ENCODE measurements around the gene OR2A25. TPM values are rescaled to one million over a fixed set of nuclear protein-coding genes. Genes with fewer than 3 reads are reported as not detected.
"Not testable (repeated sequence)": the region's sequence is repeated elsewhere in the genome, so short reads cannot be mapped to it uniquely, and the experiment has no call there.

The OR2A25 gene
- polyA plus RNA-seq, 1 experiment = not detected

- H3K27ac ChIP-seq (ENCODE audit: low read depth, low read length) = no peak within 1 kb of the TSS
- no peak within 1 kb of the TSS for H3K4me3 ChIP-seq (ENCODE audit: low read depth, low read length)
- no peak for DNase-seq (ENCODE audit: low read depth, low spot score)
- CTCF ChIA-PET = no interaction called here
- POLR2A ChIA-PET = no interaction called here
- no peaks in the 10 kb centered on the region for H3K9me3 ChIP-seq (ENCODE audit: control insufficient read depth, insufficient read depth, low read length)
- TF ChIP-seq CTCF (IDR thresholded peaks at IDR 0.05; ENCODE audit: low read depth, low read length) = no peak
- no peaks in the 10 kb centered on the region for H3K27me3 ChIP-seq (ENCODE audit: control insufficient read depth, insufficient read depth, low read length)
These were observed 21.0 kb upstream of the OR2A25 start, which contains the start of gene OR2A5 for GRCh38 chr7:144048648-144049047. Gene OR2A5, plus strand, starts transcription at chr7:144048948. Its CDS starts 1,454 bp downstream, at chr7:144050402.

GRCh38 chr7:144049491-144049890 is 20.1 kb upstream of the OR2A25 start:
- no peak for TF ChIP-seq CTCF (IDR thresholded peaks at IDR 0.05; ENCODE audit: low read depth, low read length)
- H3K4me3 ChIP-seq (ENCODE audit: low read depth, low read length) = no peak overlapping the region
- ChIA-PET POLR2A (no interaction called here), CTCF (no interaction called here)
- DNase-seq (ENCODE audit: low read depth, low spot score) = no peak
- no peaks in the 10 kb centered on the region for H3K9me3 ChIP-seq (ENCODE audit: control insufficient read depth, insufficient read depth, low read length)
- no peaks in the 10 kb centered on the region for H3K27me3 ChIP-seq (ENCODE audit: control insufficient read depth, insufficient read depth, low read length)
- H3K27ac ChIP-seq (ENCODE audit: low read depth, low read length) = no peak overlapping the region

- no peak for TF ChIP-seq CTCF (IDR thresholded peaks at IDR 0.05; ENCODE audit: low read depth, low read length)
- Histone ChIP-seq H3K9me3 (ENCODE audit: control insufficient read depth, insufficient read depth, low read length) (no peaks in the 10 kb centered on the region), H3K4me3 (ENCODE audit: low read depth, low read length) (no peak overlapping the region), H3K27ac (ENCODE audit: low read depth, low read length) (no peak overlapping the region), H3K27me3 (ENCODE audit: control insufficient read depth, insufficient read depth, low read length) (no peaks in the 10 kb centered on the region)
- CTCF ChIA-PET = no interaction called here
- no peak for DNase-seq (ENCODE audit: low read depth, low spot score)
- POLR2A ChIA-PET = no interaction called here
These were observed 19.5 kb upstream of the OR2A25 start for GRCh38 chr7:144050093-144050492.

- H3K27me3 ChIP-seq (ENCODE audit: control insufficient read depth, insufficient read depth, low read length); POLR2A ChIA-PET; DNase-seq (ENCODE audit: low read depth, low spot score); CTCF ChIA-PET; H3K4me3 ChIP-seq (ENCODE audit: low read depth, low read length); H3K27ac ChIP-seq (ENCODE audit: low read depth, low read length); H3K9me3 ChIP-seq (ENCODE audit: control insufficient read depth, insufficient read depth, low read length): not testable (repeated sequence)
These were observed 18.7 kb upstream of the OR2A25 start for GRCh38 chr7:144050884-144051283.

- TF ChIP-seq CTCF (IDR thresholded peaks at IDR 0.05; ENCODE audit: low read depth, low read length) = no peak
- Histone ChIP-seq H3K27me3 (ENCODE audit: control insufficient read depth, insufficient read depth, low read length) (no peaks in the 10 kb centered on the region), H3K27ac (ENCODE audit: low read depth, low read length) (no peak overlapping the region), H3K4me3 (ENCODE audit: low read depth, low read length) (no peak overlapping the region), H3K9me3 (ENCODE audit: control insufficient read depth, insufficient read depth, low read length) (no peaks in the 10 kb centered on the region)
- ChIA-PET POLR2A (no interaction called here), CTCF (no interaction called here)
- DNase-seq (ENCODE audit: low read depth, low spot score) = no peak
These were observed 11.7 kb upstream of the OR2A25 start for GRCh38 chr7:144057954-144058353.

- ChIA-PET CTCF (no interaction called here), POLR2A (no interaction called here)
- no peaks in the 10 kb centered on the region for H3K9me3 ChIP-seq (ENCODE audit: control insufficient read depth, insufficient read depth, low read length)
- no peak overlapping the region for H3K27ac ChIP-seq (ENCODE audit: low read depth, low read length)
- H3K4me3 ChIP-seq (ENCODE audit: low read depth, low read length) = no peak overlapping the region
- DNase-seq (ENCODE audit: low read depth, low spot score) = no peak
- no peaks in the 10 kb centered on the region for H3K27me3 ChIP-seq (ENCODE audit: control insufficient read depth, insufficient read depth, low read length)
- TF ChIP-seq CTCF (IDR thresholded peaks at IDR 0.05; ENCODE audit: low read depth, low read length) = no peak
These were observed 5.9 kb upstream of the OR2A25 start for GRCh38 chr7:144063710-144064109.
